ENCODE measurements around the gene DTHD1. TPM values are rescaled to one million over a fixed set of nuclear protein-coding genes. Genes with fewer than 3 reads are reported as not detected.

Gene DTHD1
- total RNA-seq, 2 experiments from 2014 or later = 1.2 to 1.3 TPM

DNA sequence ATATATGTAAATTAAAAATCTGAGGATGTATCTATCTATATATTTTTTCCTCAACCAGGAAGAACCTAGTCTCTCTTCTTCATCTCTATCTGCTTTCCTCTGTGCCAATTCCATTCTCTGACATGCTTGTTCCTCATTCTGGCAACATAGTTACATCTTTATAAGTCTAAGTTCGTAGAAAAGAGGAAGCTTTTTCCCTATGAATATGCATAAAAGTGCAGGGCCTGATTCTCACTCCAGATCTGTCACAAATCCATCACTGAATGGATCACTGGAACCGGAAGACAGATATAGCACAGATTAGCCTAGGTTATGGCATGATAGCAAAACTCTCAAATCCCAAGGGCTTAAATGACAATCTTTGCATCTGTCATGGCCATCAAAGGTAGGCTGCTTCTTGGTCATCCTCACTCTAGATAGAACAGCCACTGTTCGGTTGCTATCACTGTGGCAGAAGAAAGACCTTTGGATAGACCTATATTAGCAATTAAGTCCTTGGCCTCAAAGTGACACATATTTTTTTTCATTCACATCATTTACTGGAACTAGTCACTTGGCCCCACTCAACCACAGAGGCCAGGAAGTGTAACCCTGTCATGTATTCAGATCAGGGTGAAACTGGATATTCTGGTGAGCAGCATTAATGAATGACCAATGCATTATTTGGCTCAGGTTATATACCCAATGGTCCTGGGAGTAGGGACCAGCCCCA, 22.2 kb downstream of the DTHD1 start:
- peaks cover 14% of the 10 kb centered on the region for H3K4me1 Mint-ChIP-seq (ENCODE audit: low read depth)
- no peak overlapping the region for H3K4me3 Mint-ChIP-seq
- H3K27ac Mint-ChIP-seq = no peak overlapping the region
- peak; percentile 79 for ATAC-seq
- ChIA-PET CTCF (no interaction called here), POLR2A (no interaction called here)
- intact Hi-C loops (cut with micrococcal nuclease) = no loop called here
- peaks cover 2% of the 10 kb centered on the region for H3K36me3 Mint-ChIP-seq (ENCODE audit: low read depth)
- no peaks in the 10 kb centered on the region for H3K9me3 Mint-ChIP-seq
- peak; percentile 29 for DNase-seq
- no peak for TF ChIP-seq CTCF (IDR thresholded peaks at IDR 0.05)
- no peaks in the 10 kb centered on the region for H3K27me3 Mint-ChIP-seq

GRCh38 chr4:36304138-36304681, 22.8 kb downstream of the DTHD1 start:
- no peak for DNase-seq
- Mint-ChIP-seq H3K27me3 (no peaks in the 10 kb centered on the region), H3K9me3 (no peaks in the 10 kb centered on the region), H3K27ac (no peak overlapping the region), H3K4me1 (ENCODE audit: low read depth) (peaks cover 14% of the 10 kb centered on the region), H3K4me3 (no peak overlapping the region), H3K36me3 (ENCODE audit: low read depth) (peaks cover 2% of the 10 kb centered on the region)
- ATAC-seq = no peak
- intact Hi-C loops (cut with micrococcal nuclease) = no loop called here
- CTCF ChIA-PET = no interaction called here
- no peak for TF ChIP-seq CTCF (IDR thresholded peaks at IDR 0.05)
- POLR2A ChIA-PET = no interaction called here

DNA sequence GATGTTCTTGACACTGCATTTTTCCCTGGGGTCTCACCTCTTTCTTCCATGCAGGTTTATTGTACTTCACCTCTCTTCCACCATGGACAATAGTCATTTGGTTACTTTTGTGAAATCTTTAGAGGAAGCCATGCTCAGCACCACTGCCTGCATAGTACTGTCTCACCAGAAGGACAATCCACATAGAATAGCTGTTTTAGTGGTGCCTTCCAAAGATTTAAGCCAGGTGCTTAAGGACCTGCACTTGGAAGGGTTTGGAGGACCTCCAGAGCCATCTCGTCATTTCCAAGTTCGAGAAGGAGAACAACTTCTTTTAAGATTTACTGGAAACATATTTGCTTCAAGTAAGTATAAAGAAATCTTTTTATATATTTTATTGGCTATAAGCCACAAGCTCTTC, 26.7 kb downstream of the DTHD1 start:
- no peak for TF ChIP-seq CTCF (IDR thresholded peaks at IDR 0.05)
- POLR2A ChIA-PET = no interaction called here
- CTCF ChIA-PET = no interaction called here
- intact Hi-C loops (cut with micrococcal nuclease) = no loop called here
- no peak overlapping the region for H3K4me3 Mint-ChIP-seq
- peaks cover 27% of the 10 kb centered on the region for H3K4me1 Mint-ChIP-seq (ENCODE audit: low read depth)
- ATAC-seq (no peak), DNase-seq (no peak)
- no peaks in the 10 kb centered on the region for H3K9me3 Mint-ChIP-seq
- no peaks in the 10 kb centered on the region for H3K27me3 Mint-ChIP-seq
- no peak overlapping the region for H3K27ac Mint-ChIP-seq
- no peaks in the 10 kb centered on the region for H3K36me3 Mint-ChIP-seq (ENCODE audit: low read depth)

DNA sequence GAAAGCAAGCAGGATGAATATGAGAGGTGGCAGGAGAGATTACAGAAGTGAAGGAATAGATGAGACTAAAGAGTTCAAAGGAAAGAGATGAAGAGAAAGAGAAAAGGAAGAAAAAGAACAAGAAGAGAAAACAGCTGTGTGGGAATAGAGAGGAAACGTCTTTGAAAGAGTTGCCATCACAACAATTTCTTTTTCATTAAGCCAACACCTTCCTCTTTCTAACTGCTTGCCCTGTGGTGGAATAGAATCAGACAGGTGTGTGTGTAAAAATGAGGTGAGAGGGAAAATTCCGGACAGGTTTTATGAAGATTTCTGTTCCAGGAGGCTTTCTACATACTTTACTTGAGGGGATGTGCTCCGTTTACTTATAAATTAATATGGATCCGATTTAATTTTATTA, 28.8 kb downstream of the DTHD1 start:
- no peak for DNase-seq
- Mint-ChIP-seq H3K36me3 (ENCODE audit: low read depth) (no peaks in the 10 kb centered on the region), H3K9me3 (no peaks in the 10 kb centered on the region), H3K4me1 (ENCODE audit: low read depth) (peaks cover 17% of the 10 kb centered on the region), H3K27me3 (no peaks in the 10 kb centered on the region), H3K27ac (no peak overlapping the region), H3K4me3 (no peak overlapping the region)
- no peak for TF ChIP-seq CTCF (IDR thresholded peaks at IDR 0.05)
- no peak for ATAC-seq
- ChIA-PET CTCF (interaction anchor here (1.1 to 1.3 kb wide), 2 partner anchors 39 to 89 kb away, joined by 3 read pairs; no protein-coding TSS in a partner anchor), POLR2A (interaction anchor here (0.8 kb wide), 1 partner anchor 66 kb away, joined by 3 read pairs; the partner anchor contains the start of gene ARAP2)
- intact Hi-C loops (cut with micrococcal nuclease) = no loop called here

- intact Hi-C loops (cut with micrococcal nuclease) = no loop called here
- Mint-ChIP-seq H3K9me3 (no peaks in the 10 kb centered on the region), H3K36me3 (ENCODE audit: low read depth) (no peaks in the 10 kb centered on the region), H3K27me3 (no peaks in the 10 kb centered on the region), H3K4me3 (no peak overlapping the region), H3K4me1 (ENCODE audit: low read depth) (peaks cover 19% of the 10 kb centered on the region), H3K27ac (peak overlapping the region; percentile 60)
- TF ChIP-seq CTCF (IDR thresholded peaks at IDR 0.05) = no peak
- peak; percentile 22 for DNase-seq
- CTCF ChIA-PET = interaction anchor here (1.1 to 1.3 kb wide), 2 partner anchors 40 to 89 kb away, joined by 3 read pairs; no protein-coding TSS in a partner anchor
- ATAC-seq = peak; percentile 73
- POLR2A ChIA-PET = no interaction called here
These were observed 29.4 kb downstream of the DTHD1 start for GRCh38 chr4:36310793-36311192.
